Common myeloid progenitor, CD34-positive (primary cell): ENCODE results near the gene ATCAY.

Source experiments
- CTCF ChIA-PET: fragments of 350-600 bp; sonication (Branson Sonifier 250); formaldehyde crosslinking; loops from one replicate; lab custom pipeline; 2021; ENCODE audit warnings: antibody characterized with exemption; lab: Charles Lee
- POLR2A ChIA-PET: fragments of 350-600 bp; sonication (Branson Sonifier 250); formaldehyde crosslinking; loops from one replicate; lab custom pipeline; 2021; ENCODE audit warnings: antibody characterized with exemption; lab: Charles Lee
- DNase-seq, 3 donors: peaks; one replicate each; pipeline versions ENCODE4 v3.0.0 to v3.0.0-alpha.2; 2013
- H3K27ac ChIP-seq, 2 experiments: 1 replicate in 1 of 2; 2 replicates in 1 of 2; pipeline ENCODE4 v1.7.0; 2013; ENCODE audit warnings: inconsistent platforms in 2 of 2, low read length in 2 of 2, mild to moderate bottlenecking in 2 of 2, low read depth in 1 of 2, moderate library complexity in 1 of 2; ENCODE audit not compliant: severe bottlenecking in 2 of 2, insufficient read depth in 1 of 2, poor library complexity in 1 of 2
- H3K27me3 ChIP-seq, 5 experiments: replicated peaks in 2 of 5; 1 replicate in 3 of 5; 2 replicates in 2 of 5; pipeline versions ENCODE4 v1.6.1 to v1.7.0; 2013; ENCODE audit warnings: low read length in 4 of 5, mild to moderate bottlenecking in 2 of 5, moderate library complexity in 2 of 5, inconsistent platforms in 1 of 5; ENCODE audit not compliant: insufficient read depth in 5 of 5, control insufficient read depth in 4 of 5
- H3K36me3 ChIP-seq, 4 experiments: 1 replicate in 2 of 4; 2 replicates in 2 of 4; pipeline versions ENCODE4 v1.6.1 to v1.7.0; 2013; ENCODE audit warnings: low read length in 3 of 4, control low read depth in 1 of 4, mild to moderate bottlenecking in 1 of 4; ENCODE audit not compliant: control insufficient read depth in 4 of 4, insufficient read depth in 4 of 4
- H3K4me1 ChIP-seq, 4 experiments: 1 replicate in 3 of 4; 2 replicates in 1 of 4; pipeline versions ENCODE4 v1.6.1 to v1.7.1; 2013; ENCODE audit warnings: low read length in 3 of 4, mild to moderate bottlenecking in 3 of 4, control low read depth in 1 of 4, inconsistent platforms in 1 of 4, moderate library complexity in 1 of 4; ENCODE audit not compliant: control insufficient read depth in 4 of 4, insufficient read depth in 4 of 4; ENCODE audit errors: control extremely low read depth in 1 of 4
- H3K4me3 ChIP-seq, 7 experiments: 1 replicate in 4 of 7; 2 replicates in 3 of 7; pipeline versions ENCODE4 v1.5.1 to v1.7.0; 2013; ENCODE audit warnings: mild to moderate bottlenecking in 7 of 7, low read length in 6 of 7, moderate library complexity in 6 of 7, inconsistent platforms in 2 of 7, low read depth in 2 of 7, control low read depth in 1 of 7; ENCODE audit not compliant: insufficient read depth in 4 of 7, control insufficient read depth in 1 of 7; ENCODE audit errors: extremely low read depth in 1 of 7
- H3K9me3 ChIP-seq, 5 experiments: 1 replicate in 4 of 5; 2 replicates in 1 of 5; pipeline versions ENCODE4 v1.6.1 to v1.7.1; 2013; ENCODE audit warnings: low read length in 4 of 5, mild to moderate bottlenecking in 2 of 5, inconsistent platforms in 1 of 5, low read depth in 1 of 5, moderate library complexity in 1 of 5; ENCODE audit not compliant: control insufficient read depth in 4 of 5, insufficient read depth in 2 of 5; ENCODE audit errors: control extremely low read depth in 1 of 5
- WGBS: methylation state at CpG from one replicate; pipeline ENCODE4 v1.1.5; 2013; ENCODE audit not compliant: insufficient coverage; 5-methylcytosine and 5-hydroxymethylcytosine counted together

ATCAY gene

DNA sequence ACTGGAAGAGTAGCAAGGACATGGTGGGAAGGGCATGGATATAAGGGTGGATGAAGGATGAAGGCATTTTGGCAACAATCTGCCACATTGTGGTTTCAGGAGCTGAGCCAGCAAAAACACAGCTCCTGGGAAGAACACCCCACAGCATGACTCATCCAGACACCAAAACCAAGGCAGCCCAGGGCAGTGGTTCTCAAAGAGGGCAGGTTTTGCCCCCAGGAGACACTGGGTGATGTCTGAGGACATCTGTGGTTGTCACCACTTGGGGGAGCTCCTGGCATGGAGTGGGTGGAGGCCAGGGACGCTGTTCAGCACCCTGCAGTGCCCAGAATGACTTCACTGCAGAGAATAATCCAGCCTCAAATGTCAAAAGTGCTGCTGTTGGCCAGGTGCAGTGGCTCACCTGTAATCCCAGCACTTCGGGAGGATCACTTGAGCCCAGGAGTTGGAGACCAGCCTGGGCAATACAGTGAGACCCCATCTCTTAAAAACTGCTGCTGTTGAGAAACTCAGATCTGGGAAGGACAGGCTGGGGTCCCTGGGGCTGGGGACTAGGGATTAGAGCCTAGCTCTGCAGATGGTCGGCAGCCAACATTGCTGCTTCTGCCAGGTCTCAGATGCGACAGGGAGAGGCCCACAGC is 27.8 kb upstream of the ATCAY start:
- ChIA-PET CTCF (interaction anchor here (1.0 to 1.2 kb wide), 3 partner anchors 11 to 84 kb away, joined by 3 to 5 read pairs (median 3); no protein-coding TSS in a partner anchor), POLR2A (no interaction called here)
- no peaks in the 10 kb centered on the region for H3K4me1 ChIP-seq
- WGBS: 93% methylated on average over 4 of the region's 4 CpGs
- no peaks in the 10 kb centered on the region for H3K36me3 ChIP-seq
- peaks cover 0 to 16% (median 4%) of the 10 kb centered on the region in 5 experiments for H3K9me3 ChIP-seq
- H3K27ac ChIP-seq: no peak overlapping the region
- DNase-seq: peak; percentile 40 to 68 (median 65)
- no peaks in the 10 kb centered on the region for H3K27me3 ChIP-seq
- H3K4me3 ChIP-seq: no peak overlapping the region

DNA sequence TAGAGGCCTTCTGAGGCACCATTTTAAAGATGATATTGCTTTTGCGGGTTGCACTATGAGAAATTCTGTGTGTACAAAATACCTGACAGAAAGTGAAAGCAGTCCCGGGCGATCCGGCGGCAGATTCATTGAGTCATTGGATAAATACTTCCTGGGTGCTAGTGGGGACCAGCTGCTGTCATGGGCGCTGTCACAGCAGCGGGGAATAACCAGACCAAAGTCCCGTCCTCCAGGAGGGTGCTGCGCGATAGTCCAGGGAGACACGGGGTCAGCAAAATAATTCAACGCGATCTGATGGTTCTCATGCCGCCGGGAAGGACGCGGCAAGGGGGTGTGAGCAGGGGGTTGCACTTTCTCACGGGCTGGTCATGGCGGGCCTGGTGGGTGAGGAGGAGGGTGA is 25.2 kb upstream of the ATCAY start:
- 96% methylated on average over 18 of the region's 19 CpGs for WGBS
- Histone ChIP-seq H3K9me3 (peaks cover 0 to 16% (median 4%) of the 10 kb centered on the region in 5 experiments), H3K36me3 (no peaks in the 10 kb centered on the region), H3K4me3 (no peak overlapping the region), H3K4me1 (no peaks in the 10 kb centered on the region), H3K27ac (no peak overlapping the region), H3K27me3 (no peaks in the 10 kb centered on the region)
- POLR2A ChIA-PET: no interaction called here
- DNase-seq: no peak
- CTCF ChIA-PET: interaction anchor here (1.5 kb wide), 1 partner anchor 63 kb away, joined by 3 read pairs; no protein-coding TSS in a partner anchor

DNA sequence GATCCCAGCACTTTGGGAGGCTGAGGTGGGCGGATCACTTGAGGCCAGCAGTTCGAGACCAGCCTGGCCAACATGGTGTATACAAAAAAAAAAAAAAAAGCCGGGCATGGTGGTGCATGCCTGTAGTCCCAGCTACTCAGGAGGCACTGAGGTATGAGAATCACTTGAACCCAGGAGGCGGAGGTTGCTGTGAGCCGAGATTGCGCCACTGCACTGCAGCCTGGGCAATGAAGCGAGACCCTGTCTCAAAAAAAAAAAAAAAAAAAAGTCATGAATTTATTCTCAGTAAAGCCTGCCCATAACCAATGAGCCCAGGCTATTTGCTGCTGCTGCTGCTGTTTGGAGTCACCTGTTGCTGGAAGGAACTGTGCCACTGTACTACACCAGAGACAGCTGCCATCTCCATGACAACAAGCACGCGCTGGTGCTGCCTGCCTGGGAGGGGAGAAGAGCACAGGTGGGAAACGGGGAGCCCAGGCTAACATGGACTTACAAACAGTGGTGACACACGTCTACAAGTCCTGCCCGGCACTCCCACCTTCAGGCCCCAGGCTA is 23.0 kb upstream of the ATCAY start:
- H3K4me3 ChIP-seq: no peak overlapping the region
- no peaks in the 10 kb centered on the region for H3K36me3 ChIP-seq
- H3K9me3 ChIP-seq: no peaks in the 10 kb centered on the region
- H3K27ac ChIP-seq: no peak overlapping the region
- ChIA-PET POLR2A (no interaction called here), CTCF (interaction anchor here (1.9 kb wide), 1 partner anchor 9 kb away, joined by 7 read pairs; no protein-coding TSS in a partner anchor)
- H3K27me3 ChIP-seq: no peaks in the 10 kb centered on the region
- peak; percentile 21 to 67 (median 42) for DNase-seq
- no peaks in the 10 kb centered on the region for H3K4me1 ChIP-seq
- 90% methylated on average over 8 of the region's 12 CpGs for WGBS

DNA sequence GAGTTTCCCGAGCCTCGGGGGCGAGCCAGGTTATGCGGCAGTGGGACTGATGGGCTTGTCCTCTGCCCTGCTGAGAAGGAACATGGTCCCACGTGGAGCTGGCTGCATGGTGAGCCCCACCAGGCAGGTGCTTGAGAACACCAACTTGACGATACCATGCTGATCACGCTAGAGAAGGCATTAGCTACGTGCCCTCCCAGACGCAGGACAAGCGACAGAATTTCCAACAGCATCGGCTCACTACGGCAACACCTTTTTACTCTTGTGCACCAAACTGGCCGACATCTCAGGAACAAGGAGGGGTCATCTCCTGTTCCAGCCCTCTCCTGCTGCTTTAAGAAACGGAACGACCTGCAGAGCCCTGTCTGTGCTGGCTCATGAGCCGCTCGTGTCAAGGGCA is 20.0 kb upstream of the ATCAY start:
- Histone ChIP-seq H3K4me3 (no peak overlapping the region), H3K36me3 (no peaks in the 10 kb centered on the region), H3K9me3 (no peaks in the 10 kb centered on the region), H3K27me3 (peaks cover 0 to 5% (median 0%) of the 10 kb centered on the region in 5 experiments), H3K4me1 (no peaks in the 10 kb centered on the region), H3K27ac (no peak overlapping the region)
- POLR2A ChIA-PET: no interaction called here
- WGBS: 92% methylated on average over 17 of the region's 17 CpGs
- CTCF ChIA-PET: no interaction called here
- DNase-seq: no peak

DNA sequence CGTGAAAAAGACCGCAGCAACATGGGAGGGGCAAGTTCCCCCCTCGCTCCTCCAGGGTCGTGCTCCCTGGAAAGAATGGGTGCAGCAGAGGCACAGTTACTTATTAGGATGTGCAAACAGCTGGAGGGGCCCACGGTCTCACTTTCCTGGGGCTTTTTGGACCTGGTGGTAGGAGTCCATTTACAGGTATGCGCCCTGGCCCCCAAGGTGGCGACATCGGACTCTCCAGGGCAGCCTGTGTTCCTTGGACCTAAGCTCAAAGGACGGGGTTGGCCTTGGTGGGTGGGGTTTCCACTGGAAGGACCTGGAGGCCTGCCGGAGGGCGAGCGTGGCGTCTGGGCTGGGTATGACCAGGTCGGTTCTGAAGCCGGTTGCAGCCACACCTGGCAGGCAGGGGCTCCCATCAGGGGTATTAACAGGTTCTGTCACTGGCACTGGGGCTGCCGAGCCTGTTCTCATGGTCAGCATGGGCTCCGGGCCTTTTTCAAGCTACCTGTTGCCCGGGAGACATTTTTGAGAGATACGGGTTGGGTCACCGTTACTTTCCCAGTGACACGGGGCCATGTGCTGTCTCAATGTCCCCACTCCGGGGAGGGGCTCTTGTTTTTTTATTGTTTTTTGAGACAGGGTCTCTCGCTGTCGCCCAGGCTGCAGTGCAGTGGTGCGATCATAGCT is 17.5 kb upstream of the ATCAY start:
- Histone ChIP-seq H3K36me3 (no peaks in the 10 kb centered on the region), H3K4me1 (no peaks in the 10 kb centered on the region), H3K27me3 (peaks cover 2 to 27% (median 6%) of the 10 kb centered on the region in 5 experiments), H3K4me3 (no peak overlapping the region), H3K27ac (no peak overlapping the region), H3K9me3 (no peaks in the 10 kb centered on the region)
- POLR2A ChIA-PET: no interaction called here
- CTCF ChIA-PET: no interaction called here
- 93% methylated on average over 24 of the region's 25 CpGs for WGBS
- DNase-seq: no peak

DNA sequence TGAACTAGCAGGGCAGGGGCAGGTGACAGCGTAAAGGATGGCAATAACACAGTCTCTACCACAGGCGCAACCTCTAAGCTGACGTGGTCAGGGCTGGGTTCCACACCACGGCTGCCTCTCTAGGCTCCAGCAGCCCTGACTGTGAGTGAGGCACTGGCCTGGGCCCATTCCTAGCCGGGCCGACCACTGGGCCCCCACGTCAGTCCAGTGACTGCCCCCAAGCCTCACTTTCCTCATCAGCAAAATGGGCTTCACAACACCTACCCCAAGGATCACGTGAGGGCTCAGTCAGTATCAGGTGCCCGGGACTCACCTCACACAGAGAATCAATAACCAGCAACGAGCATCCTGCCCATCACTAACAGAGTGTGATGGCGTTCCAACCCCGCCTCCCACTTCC is 16.8 kb upstream of the ATCAY start:
- no peak for DNase-seq
- no peaks in the 10 kb centered on the region for H3K36me3 ChIP-seq
- no peaks in the 10 kb centered on the region for H3K4me1 ChIP-seq
- H3K4me3 ChIP-seq: no peak overlapping the region
- H3K27ac ChIP-seq: no peak overlapping the region
- peaks cover 2 to 34% (median 8%) of the 10 kb centered on the region in 5 experiments for H3K27me3 ChIP-seq
- CTCF ChIA-PET: no interaction called here
- no peaks in the 10 kb centered on the region for H3K9me3 ChIP-seq
- POLR2A ChIA-PET: no interaction called here
- whole genome bisulfite sequencing: 84% methylated on average over 10 of the region's 12 CpGs
